Natural killer cell (primary cell): ENCODE measurements around the gene CHST6. TPM values are rescaled to one million over a fixed set of nuclear protein-coding genes. Genes with fewer than 3 reads are reported as not detected.

Experiments
- ATAC-seq, 3 donors: fragments of 150-1000 bp in 2 of 3; fragments of 200-7000 bp in 1 of 3; cut with Tn5 transposase; 1 replicate in 1 of 3; 2 replicates in 2 of 3; pipeline ENCODE4 v1.10.0; 2021; ENCODE audit warnings: mild to moderate bottlenecking in 2 of 3, moderate library complexity in 2 of 3
- DNase-seq, 2 donors: peaks; one replicate each; pipeline versions ENCODE4 v3.0.0 to v3.0.0-alpha.2; 2013 to 2021; ENCODE audit warnings: mixed read lengths in 1 of 2
- H3K27ac ChIP-seq: one replicate; pipeline ENCODE4 v1.5.1; 2013; ENCODE audit warnings: mild to moderate bottlenecking, low read length
- H3K27me3 ChIP-seq: one replicate; pipeline ENCODE4 v1.6.1; 2013; ENCODE audit warnings: low read length; ENCODE audit not compliant: control insufficient read depth, insufficient read depth
- H3K36me3 ChIP-seq: one replicate; pipeline ENCODE4 v1.6.1; 2013; ENCODE audit warnings: low read length; ENCODE audit not compliant: control insufficient read depth, insufficient read depth
- H3K4me1 ChIP-seq: one replicate; pipeline ENCODE4 v1.6.1; 2013; ENCODE audit warnings: low read length; ENCODE audit not compliant: control insufficient read depth, insufficient read depth
- H3K4me3 ChIP-seq: one replicate; pipeline ENCODE4 v1.5.1; 2013; ENCODE audit warnings: low read length
- H3K9me3 ChIP-seq: one replicate; pipeline ENCODE4 v1.6.1; 2013; ENCODE audit warnings: low read length; ENCODE audit not compliant: control insufficient read depth, insufficient read depth
- H3K27ac Mint-ChIP-seq, 2 donors: one replicate each; pipeline ENCODE4 v1.8.0; 2022; ENCODE audit warnings: mild to moderate bottlenecking in 2 of 2, mixed read lengths in 2 of 2, moderate library complexity in 1 of 2
- H3K27me3 Mint-ChIP-seq, 2 donors: one replicate each; pipeline ENCODE4 v1.8.0; 2022; ENCODE audit warnings: low read depth in 2 of 2, mixed read lengths in 2 of 2
- H3K36me3 Mint-ChIP-seq: one replicate; pipeline ENCODE4 v1.8.0; 2022; ENCODE audit warnings: mixed read lengths
- H3K4me1 Mint-ChIP-seq, 2 donors: one replicate each; pipeline ENCODE4 v1.8.0; 2022; ENCODE audit warnings: mixed read lengths in 2 of 2
- H3K4me3 Mint-ChIP-seq: one replicate; pipeline ENCODE4 v1.8.0; 2022; ENCODE audit warnings: mild to moderate bottlenecking, moderate library complexity, mixed read lengths
- H3K9me3 Mint-ChIP-seq, 2 donors: one replicate each; pipeline ENCODE4 v1.8.0; 2022; ENCODE audit warnings: mixed read lengths in 2 of 2
- CTCF ChIP-seq: fragments of 200-600 bp; IDR thresholded peaks from one replicate; pipeline ENCODE4 v1.8.0; 2022; ENCODE audit warnings: antibody characterized with exemption
- WGBS: methylation state at CpG from one replicate; pipeline ENCODE4 v1.1.7; 2013; ENCODE audit warnings: missing lambda C conversion rate; ENCODE audit not compliant: insufficient coverage; 5-methylcytosine and 5-hydroxymethylcytosine counted together
- intact Hi-C: fragments of 100-400 bp; cut with micrococcal nuclease; formaldehyde crosslinking; loops from one replicate; pipeline ENCODE4 v1.14.2; 2022
- total RNA-seq, 4 donors: library from RNA; stranded (reverse); fragments of 120-200 nt in 1 of 4; gene quantifications; one replicate each; pipeline versions ENCODE4 v1.2.3 to v1.2.4, GENCODE V29; 2013 to 2022

CHST6 gene
- total RNA-seq, 3 donors from 2014 or later (not counting 1 experiment from before 2014, with no cell fraction given), result not detected

- no peak for TF ChIP-seq CTCF
- intact Hi-C loops, result no loop called here
- no peaks in the 10 kb centered on the region for H3K27me3 ChIP-seq
- Mint-ChIP-seq H3K4me1 (no peaks in the 10 kb centered on the region), H3K27ac (no peak overlapping the region), H3K4me3 (no peak overlapping the region), H3K27me3 (peaks cover 8 to 9% of the 10 kb centered on the region in 2 donors), H3K9me3 (no peaks in the 10 kb centered on the region), H3K36me3 (no peaks in the 10 kb centered on the region)
- WGBS, result 78% methylated on average over 13 of the region's 14 CpGs
- H3K27ac ChIP-seq, result no peak overlapping the region
- ATAC-seq (no peak), DNase-seq (no peak)
- H3K4me1 ChIP-seq, result no peaks in the 10 kb centered on the region
- no peaks in the 10 kb centered on the region for H3K36me3 ChIP-seq
- H3K9me3 ChIP-seq, result no peaks in the 10 kb centered on the region
- no peak overlapping the region for H3K4me3 ChIP-seq
These were observed 12.6 kb downstream of the CHST6 start for GRCh38 chr16:75482434-75483205.

GRCh38 chr16:75481475-75481874 is 13.8 kb downstream of the CHST6 start:
- DNase-seq (no peak), ATAC-seq (no peak)
- H3K9me3 ChIP-seq, result no peaks in the 10 kb centered on the region
- Mint-ChIP-seq H3K4me1 (no peaks in the 10 kb centered on the region), H3K36me3 (no peaks in the 10 kb centered on the region), H3K4me3 (no peak overlapping the region), H3K27ac (no peak overlapping the region), H3K27me3 (peaks cover 11% of the 10 kb centered on the region in 2 donors), H3K9me3 (no peaks in the 10 kb centered on the region)
- no peak overlapping the region for H3K4me3 ChIP-seq
- no peak for TF ChIP-seq CTCF
- H3K36me3 ChIP-seq, result no peaks in the 10 kb centered on the region
- intact Hi-C loops, result no loop called here
- no peaks in the 10 kb centered on the region for H3K27me3 ChIP-seq
- 87% methylated on average over 7 of the region's 7 CpGs for WGBS
- no peaks in the 10 kb centered on the region for H3K4me1 ChIP-seq
- no peak overlapping the region for H3K27ac ChIP-seq

- H3K4me3 Mint-ChIP-seq, result no peak overlapping the region
- TF ChIP-seq CTCF, result no peak
- no peaks in the 10 kb centered on the region for H3K4me1 Mint-ChIP-seq
- Histone ChIP-seq H3K36me3 (no peaks in the 10 kb centered on the region), H3K4me1 (no peaks in the 10 kb centered on the region), H3K27ac (no peak overlapping the region), H3K4me3 (no peak overlapping the region), H3K27me3 (no peaks in the 10 kb centered on the region), H3K9me3 (no peaks in the 10 kb centered on the region)
- no peak for DNase-seq
- H3K27ac Mint-ChIP-seq, result no peak overlapping the region
- no peaks in the 10 kb centered on the region for H3K36me3 Mint-ChIP-seq
- no peaks in the 10 kb centered on the region for H3K9me3 Mint-ChIP-seq
- intact Hi-C loops, result no loop called here
- H3K27me3 Mint-ChIP-seq, result peaks cover 8 to 11% of the 10 kb centered on the region in 2 donors
- WGBS, result 95% methylated on average over 47 of the region's 47 CpGs
- ATAC-seq, result no peak
These were observed 15.7 kb downstream of the CHST6 start for GRCh38 chr16:75479421-75479990.
